Measurements from ENCODE around the gene IL6ST.
"Not testable (repeated sequence)": the region's sequence is repeated elsewhere in the genome, so short reads cannot be mapped to it uniquely, and the experiment has no call there.

The IL6ST gene

DNA sequence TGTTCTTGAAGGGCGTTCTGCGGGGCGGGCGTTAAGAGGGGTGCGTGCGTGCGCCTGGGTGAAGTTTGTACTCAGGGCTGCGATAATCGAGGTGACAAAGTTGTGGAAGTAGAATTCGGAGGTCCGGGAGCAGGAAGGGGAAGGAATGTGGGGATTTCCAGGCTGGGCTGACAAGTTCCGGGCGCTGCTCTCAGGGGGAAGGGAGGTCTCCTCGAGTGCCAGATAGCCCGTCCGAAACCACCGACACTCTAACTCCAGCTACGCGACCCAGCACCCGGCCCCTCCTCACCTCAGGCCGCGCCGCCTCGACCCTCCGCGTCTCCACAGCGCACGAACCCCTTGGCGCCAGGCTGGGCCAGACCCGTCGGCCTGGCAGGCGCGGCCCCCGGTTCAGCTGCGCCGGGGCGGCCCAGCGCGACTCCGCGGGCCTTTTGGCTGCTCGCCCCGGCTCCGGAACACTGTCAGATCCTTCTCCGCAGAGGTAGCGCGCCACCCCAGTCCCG lies at the start of gene IL6ST:
Gene IL6ST (minus strand): TSS at position 469 of the 503 bp plus-strand sequence. CDS start 18,685 bp downstream, outside the sequence.
- DNase-seq = peak in 1 of 2 donors; percentile 47

DNA sequence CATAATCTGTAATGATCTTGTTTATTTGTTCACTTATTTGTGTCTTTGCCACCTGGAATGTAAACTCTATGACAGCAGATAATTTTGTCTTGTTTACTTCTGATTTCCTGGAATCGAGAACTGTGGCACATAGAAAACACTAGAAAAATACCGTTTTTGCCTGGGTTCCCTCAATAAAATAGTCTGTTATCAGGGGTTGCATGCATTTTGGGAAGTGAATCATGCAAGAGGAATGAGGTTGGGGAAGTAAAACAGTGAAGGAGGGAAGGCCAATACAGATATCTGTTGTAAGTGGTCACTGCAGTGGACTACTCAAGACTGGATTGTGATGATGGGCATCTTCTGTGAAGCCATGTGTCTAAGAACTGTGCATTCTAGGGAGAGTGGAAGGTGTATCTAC lies 45.2 kb upstream of the IL6ST start:
- peak in 1 of 2 donors; percentile 2 for DNase-seq

DNA sequence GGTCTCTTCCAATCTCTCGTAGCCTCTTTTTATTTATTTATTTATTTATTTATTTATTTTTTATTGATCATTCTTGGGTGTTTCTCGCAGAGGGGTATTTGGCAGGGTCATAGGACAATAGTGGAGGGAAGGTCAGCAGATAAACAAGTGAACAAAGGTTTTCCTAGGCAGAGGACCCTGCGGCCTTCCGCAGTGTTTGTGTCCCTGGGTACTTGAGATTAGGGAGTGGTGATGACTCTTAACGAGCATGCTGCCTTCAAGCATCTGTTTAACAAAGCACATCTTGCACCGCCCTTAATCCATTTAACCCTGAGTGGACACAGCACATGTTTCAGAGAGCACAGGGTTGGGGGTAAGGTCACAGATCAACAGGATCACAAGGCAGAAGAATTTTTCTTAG lies 43.4 kb upstream of the IL6ST start:
- not testable (repeated sequence) for DNase-seq

DNA sequence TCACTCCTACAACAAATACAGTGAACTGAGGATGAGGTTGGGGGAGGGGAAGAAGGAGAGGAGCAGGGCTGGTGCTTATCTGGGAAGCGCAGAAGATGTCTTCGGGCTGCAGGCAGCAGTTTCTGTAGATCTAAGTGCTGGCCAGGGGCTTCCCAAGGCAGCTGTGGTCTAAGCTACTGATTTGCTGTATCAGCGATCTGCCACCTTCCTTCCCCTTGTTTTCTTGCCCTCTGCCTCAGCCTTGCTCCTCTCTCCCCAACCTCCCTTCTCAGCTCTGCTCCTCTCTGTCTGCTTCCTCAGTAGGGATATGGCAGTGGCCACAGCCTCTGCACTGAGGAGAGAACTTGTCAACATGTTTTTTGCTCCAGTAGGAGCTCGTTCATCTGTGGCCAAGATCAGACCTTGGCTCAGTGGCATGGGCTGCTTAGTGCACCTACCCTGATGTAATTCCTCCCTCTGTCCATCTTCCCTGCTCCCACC lies 42.8 kb upstream of the IL6ST start:
- DNase-seq = peak in 1 of 2 donors; percentile 3

DNA sequence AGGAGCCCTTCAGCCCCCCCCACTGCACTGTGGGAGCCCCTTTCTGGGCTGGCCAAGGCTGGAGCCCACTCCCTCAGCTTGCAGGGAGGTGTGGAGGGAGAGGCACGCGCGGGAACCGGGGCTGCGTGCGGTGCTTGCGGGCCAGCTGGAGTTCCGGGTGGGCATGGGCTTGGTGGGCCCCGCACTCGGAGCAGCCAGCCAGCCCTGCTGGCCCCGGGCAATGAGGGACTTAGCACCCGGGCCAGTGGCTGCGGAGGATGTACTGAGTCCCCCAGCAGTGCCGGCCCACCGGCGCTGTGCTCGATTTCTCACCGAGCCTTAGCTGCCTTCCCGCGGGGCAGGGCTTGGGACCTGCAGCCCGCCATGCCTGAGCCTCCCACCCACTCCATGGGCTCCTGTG lies 40.6 kb upstream of the IL6ST start:
- not testable (repeated sequence) for DNase-seq

DNA sequence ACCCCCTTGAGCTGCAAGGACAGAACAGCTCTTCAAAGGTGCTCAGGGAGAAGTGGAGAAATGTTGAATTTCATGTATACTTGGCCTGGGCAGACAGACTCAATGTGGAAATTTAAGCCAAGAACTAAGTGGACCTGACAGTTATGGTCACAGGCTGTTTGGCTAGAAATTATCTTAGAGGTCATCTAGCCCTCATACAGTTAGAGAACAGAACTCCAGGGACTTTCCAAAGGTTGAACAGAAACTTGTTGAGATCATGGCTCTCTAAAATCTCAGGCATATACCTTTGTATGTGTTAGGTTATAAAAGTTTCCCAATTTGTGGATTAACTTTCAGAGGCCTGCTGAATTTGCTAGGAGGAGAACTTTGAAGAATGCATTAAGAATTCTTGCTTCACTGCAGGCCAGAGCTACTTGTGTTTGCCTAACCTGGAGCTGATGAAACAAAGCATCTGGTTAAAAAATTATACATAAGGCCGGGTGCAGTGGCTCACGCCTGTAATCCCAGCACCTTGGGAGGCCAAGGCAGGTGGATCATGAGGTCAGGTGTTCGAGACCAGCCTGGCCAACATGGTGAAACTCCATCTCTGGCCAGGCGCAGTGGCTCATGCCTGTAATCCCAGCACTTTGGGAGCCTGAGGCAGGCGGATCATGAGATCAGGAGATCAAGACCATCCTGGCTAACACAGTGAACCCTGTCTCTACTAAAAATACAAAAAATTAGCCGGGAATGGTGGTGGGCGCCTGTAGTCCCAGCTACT lies 35.3 kb upstream of the IL6ST start:
- DNase-seq = not testable (repeated sequence)

DNA sequence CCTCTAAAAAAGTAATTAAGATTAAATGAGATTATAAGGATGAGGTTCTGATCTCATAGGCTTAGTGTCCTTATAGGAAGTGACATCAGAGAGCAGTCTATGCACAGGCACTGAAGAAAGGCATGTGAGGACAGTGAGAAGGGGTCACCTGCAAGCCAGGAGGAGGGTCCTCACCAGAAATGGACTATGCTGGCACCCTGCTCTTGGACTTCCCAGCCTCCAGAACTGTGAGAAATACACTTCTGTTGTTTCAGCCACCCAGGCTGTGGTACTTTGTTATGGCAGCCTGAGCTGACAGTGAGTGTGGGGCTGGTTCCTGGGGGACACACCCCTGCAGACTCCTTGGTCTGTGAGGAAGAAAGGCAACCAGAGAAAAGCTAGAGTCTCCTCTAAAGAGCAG lies 34.7 kb upstream of the IL6ST start:
- DNase-seq = no peak

DNA sequence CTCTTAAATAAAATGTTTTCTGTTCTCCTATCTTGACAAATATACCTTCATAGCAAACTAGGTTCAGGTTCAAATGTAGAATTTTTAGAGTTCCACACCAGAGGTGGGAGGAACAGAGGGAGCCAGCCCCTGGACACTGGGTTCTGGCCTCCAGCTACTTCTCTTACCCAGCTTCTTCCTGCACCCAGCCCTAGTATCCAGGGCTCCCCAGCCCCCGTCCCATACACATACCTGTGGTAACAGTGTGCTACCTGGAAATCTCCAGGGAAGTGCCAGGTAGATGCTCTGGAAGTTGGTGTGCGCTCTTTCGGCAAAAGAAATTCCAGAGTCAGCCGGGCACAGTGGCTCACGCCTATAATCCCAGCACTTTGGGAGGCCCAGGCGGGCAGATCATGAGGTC lies 33.9 kb upstream of the IL6ST start:
- DNase-seq = no peak

DNA sequence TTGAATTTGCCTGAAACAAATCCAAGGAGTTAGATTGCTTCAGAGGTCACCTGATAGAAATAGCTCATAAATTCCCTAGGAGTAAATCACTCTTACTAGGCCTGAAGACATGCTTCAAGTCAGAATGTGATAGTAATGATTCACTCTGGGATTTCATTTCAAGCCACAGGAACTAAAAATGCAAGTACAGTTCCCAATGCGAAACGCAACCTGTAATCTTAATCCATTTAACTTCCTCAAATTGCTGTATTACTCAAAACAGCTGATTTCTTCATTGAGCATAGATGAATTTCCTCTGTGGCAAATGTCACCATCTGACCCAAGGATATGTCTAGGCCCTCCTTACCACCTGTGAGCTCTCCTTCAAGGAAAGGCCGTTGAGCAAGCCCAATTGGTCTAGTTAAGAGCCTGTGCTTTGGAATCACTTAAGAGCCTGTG lies 32.1 kb upstream of the IL6ST start:
- DNase-seq = no peak

DNA sequence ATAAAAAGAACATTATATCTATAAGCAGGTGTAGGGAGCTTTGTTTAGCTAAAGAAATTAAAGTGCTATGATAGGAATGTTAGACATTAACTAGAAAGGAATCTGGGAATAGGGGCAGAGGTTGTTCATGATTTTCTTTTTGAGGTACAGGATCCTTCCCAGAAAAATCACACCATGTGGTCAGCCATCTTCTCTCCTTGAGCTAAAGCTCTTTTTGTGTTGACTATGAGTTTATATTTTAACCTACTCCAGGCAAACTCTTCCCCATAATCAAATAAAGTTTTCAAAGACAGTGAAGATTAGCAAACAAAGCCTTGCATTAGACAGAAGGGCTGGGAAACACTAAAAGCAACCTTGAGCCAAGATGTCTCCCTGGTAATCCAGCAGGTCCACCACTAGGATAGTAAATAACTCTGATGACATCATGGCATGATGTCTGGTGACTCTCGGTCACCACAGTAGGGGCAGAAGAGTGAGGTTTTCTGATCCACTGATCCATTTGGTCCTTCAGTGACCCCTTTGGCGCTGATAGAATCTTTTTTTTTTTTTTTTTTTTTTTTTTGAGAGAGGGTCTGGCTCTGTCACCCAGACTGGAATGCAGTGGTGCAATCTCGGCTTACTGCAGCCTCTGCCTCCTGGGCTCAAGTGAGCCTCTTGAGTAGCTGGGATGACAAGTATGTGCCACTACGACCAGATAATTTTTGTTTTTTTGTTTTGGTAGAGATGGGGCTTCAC lies 30.6 kb upstream of the IL6ST start:
- DNase-seq = no peak

DNA sequence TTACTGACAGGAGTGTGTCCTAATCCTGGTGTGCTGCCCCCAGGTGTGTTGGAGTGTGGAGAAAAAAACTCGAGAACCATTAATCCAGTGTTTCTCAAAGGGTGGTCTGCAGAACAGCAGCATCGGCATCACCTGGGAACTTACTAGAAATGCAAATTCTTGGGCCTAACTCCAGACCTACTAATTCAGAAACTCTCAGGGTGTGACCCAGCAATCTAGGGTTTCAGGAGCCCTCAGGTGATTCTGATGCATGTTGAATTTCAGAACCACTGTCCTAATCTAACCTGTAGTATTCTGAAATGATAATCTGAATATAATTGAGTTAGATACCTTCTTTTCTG lies 30.0 kb upstream of the IL6ST start:
- DNase-seq = no peak

DNA sequence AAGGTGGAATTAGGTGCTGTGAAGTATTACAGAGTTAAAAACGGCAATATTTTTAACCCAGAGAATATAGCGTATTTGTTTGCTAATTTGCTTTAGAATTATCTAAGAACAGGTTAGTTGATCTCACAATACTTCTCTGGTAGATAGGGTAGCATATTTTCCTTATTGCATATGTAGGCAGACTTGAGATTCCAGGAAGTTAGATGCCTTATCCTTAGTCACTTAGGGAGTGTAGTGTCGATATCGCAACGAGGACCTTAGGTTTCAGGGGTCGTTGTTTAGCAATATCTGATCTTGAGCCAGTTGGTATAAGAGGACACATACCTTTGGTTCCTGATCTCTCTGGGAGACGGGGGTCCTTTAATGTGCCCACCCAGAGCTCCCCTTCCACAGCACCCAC lies 28.5 kb upstream of the IL6ST start:
- DNase-seq = no peak

DNA sequence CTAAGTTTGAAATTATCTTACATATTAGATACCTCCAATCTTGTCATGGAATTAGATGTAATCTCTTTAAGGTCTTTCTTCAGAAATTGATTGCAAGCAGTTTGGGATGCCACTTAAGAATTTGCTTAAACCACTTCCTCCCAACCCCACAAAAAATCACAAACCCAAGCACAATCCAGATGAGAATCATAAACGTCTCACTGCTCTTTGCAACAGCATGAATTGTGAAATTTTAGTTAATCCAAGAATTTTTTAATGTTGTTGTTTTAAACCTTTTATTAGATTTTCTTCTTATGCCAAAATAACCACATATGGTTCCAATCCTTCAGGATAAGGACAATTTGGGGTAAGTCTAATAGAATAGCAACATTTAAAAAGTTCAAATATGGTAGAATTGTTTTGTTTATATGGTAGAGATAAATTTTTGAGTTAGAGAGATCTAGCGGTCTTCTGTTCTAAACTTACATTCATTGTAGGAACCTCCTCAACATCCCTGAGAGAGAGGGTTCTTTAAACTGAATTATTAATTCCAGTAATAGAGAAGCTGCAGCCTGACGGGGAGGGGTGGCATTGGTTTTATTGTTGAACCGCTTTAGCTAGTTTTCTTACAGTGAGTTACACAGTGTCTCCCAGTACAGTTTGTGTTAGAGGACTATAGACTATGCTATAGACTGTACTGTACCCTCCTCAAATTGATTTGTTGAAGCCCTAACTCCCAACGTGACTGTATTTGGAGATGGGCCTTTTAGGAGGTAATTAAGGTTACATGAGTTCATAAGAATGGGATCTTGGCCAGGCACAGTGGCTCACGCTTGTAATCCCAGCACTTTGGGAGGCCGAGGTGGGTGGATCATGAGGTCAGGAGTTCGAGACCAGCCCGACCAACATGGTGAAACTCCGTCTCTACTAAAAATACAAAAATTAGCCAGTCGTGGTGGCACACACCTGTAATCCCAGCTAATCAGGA lies 24.8 kb upstream of the IL6ST start:
- DNase-seq = no peak

DNA sequence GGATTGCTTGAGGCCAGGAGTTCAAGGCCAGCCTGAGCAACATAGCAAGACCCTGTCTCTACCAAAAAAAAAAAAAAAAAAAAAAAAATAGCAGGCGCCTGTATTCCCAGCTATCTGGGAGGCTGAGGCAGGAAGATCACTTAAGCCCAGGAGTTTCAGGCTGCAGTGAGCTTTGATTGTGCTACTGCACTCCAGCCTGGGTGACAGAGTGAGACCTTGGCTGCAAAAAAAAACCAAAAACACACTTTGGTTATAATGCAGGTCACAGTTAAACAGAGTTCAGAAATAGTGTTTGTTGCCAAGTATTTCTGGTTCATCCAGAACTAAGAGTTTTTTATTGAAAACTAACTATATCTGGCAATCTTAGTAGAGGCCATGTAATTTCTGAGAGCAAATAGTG lies 24.1 kb upstream of the IL6ST start:
- no peak for DNase-seq

DNA sequence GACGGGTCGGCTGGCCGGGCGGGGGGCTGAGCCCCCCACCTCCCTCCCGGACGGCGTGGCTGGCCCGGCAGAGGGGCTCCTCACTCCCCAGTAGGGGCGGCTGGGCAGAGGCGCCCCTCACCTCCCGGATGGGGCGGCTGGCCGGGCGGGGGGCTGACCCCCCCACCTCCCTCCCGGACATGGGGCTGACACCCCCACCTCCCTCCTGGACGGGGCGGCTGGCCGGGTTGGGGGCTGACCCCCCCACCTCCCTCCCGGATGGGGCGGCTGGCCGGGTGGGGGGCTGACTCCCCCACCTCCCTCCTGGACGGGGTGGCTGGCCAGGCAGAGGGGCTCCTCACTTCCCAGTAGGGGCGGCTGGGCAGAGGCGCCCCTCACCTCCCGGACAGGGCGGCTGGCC lies 19.9 kb upstream of the IL6ST start:
- not testable (repeated sequence) for DNase-seq

DNA sequence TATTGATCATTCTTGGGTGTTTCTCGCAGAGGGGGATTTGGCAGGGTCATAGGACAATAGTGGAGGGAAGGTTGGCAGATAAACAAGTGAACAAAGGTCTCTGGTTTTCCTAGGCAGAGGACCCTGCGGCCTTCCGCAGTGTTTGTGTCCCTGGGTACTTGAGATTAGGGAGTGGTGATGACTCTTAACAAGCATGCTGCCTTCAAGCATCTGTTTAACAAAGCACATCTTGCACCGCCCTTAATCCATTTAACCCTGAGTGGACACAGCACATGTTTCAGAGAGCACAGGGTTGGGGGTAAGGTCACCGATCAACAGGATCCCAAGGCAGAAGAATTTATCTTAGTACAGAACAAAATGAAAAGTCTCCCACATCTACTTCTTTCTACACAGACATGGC lies 19.2 kb upstream of the IL6ST start:
- DNase-seq = not testable (repeated sequence)

DNA sequence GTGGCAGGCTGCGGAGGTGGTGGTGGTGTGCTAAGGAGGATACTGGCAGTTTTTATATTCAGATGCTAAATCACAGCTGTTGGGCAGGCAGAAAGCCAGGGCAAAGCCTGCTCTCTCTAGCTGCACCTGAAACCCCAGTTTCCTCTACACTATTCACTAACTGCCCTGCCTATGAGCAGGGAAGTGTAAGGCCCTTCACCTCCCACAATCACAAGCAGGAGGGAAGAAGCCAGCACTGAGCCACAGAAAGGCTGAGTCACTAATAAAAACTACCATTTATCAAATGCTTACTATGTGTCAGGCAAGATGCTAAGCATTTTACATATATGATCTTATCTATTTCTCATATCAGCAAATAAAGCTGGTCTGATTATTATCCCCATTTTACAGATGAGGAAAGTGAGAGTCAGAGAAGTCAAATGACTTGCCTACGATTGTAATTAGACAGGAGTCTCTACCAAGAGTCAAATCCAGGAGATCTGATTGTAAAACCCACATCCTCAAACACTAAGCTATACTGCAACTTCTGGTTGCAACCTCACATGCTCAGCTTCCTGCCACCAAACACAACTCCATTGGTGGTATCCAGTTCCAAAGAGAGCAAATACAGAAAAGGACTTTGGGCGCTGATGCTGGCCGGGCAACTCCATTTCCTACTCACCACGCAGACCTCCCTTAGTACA lies 17.7 kb upstream of the IL6ST start:
- no peak for DNase-seq

DNA sequence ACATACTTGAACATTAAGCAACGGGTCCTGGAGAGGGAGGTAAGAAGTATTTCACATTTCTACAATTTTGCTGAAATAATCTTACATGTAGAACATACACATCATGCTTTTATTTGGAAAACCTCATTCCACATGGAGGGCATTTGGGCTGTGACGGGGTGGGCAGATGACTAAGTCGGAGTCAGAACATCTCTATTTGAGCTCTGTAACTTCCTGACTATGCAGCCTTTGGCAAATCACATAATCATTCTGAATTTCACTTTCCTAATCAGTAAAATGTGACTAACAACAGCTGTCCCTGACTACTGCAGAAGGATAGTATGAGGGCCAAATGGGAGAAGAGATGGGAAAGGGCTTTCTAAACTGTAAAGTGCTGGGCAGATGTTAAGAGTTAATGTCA lies 17.1 kb upstream of the IL6ST start:
- DNase-seq = no peak

DNA sequence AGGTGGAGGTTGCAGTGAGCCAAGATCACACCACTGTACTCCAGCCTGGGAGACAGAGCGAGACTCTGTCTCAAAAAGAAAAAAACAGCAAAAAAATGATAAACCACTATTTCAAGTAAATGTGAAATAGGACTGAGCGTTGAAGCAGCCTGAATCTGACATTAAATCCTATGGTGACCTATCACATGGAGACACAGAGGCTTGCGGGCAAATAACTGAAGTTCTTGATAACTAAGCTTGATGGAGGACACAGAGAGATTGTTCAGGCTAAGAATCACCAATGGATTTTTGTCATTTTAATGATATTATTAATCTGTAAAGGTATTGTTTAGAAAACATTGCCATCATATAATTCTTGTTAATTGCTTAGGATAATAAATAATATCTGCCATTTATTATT lies 15.7 kb upstream of the IL6ST start:
- DNase-seq = no peak

DNA sequence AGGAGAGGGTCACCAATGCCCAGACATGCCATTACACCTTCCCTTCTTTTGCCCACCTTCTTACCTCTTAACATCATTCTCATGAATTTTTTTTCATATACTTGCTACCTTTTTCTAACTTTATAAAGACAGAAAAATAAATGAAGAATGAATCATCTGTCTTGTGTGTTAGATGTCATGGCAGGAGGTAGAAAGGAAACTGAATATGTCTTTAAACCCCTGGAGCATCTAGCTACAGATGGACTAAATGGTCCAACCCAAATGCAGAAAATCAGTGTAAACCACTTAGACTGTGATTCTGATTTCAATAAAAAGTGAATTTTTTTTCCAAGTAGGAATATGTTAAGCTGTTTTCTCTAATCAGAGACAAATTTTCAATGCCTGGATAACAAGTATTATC lies 11.8 kb upstream of the IL6ST start:
- no peak for DNase-seq

DNA sequence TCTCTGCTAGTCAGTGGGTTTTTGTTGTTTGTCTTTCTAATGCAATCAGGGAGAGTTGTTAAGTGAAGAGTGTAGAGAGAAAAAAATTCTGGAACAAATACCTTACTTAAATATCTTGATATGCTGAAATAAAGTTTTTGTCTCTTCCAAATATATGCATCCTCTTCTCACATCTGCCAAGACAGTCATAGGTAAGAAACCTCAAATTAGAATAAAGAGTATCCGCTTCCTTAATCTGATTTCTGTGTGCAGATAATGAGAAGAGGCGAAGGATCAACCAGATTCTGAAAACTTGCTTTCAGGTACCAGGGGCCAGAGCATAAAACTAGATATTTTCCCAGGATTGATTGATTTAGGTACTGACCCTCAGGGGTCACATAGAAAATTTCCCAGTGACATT lies 11.3 kb upstream of the IL6ST start:
- DNase-seq = no peak

DNA sequence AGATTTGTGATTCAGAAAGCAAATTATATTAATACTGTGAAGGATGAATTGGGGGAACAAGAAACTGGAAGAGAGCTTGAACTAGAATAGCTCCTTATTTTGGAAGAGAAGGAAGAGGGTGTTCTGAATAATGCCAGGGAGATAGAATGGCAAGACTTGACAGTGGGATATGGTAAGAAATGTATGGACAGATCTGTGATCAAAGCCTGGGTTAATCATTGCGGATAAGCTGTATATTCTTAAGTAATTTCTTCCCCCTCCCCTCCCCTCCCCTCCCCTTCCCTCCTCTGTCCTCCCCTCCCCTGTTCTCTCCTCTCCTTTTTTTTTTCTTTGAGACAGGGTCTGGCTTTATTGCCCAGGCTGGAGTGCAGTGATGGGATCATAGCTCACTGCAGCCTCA lies 10.1 kb upstream of the IL6ST start:
- DNase-seq = no peak
